HCT116 (cell line): Measurements from ENCODE around the gene CCDC201.

Experiments
- ATF3 ChIP-seq: IDR thresholded peaks from 2 replicates; pipeline ENCODE4 v1.6.1; 2012
- EZH2 ChIP-seq: fragments of 200-600 bp; sonication (generic); IDR thresholded peaks from 2 replicates; pipeline ENCODE4 v1.6.1; 2017; ENCODE audit warnings: antibody characterized with exemption, mixed run types
- EZH2phosphoT487 ChIP-seq: fragments of 200-600 bp; IDR thresholded peaks from 2 replicates; pipeline ENCODE4 v1.6.1; 2018; ENCODE audit warnings: antibody characterized with exemption, borderline replicate concordance
- TF ChIP-seq, protein P1 (sequence below), 3 experiments: fragments of 200-600 bp in 1 of 3; sonication (generic) in 1 of 3; IDR thresholded peaks in 2 of 3; conservative IDR thresholded peaks in 1 of 3; 2 replicates each; pipeline ENCODE4 v1.5.1; 2012 to 2017; ENCODE audit warnings: low read depth in 2 of 3, low read length in 2 of 3, antibody characterized with exemption in 1 of 3, borderline replicate concordance in 1 of 3, control low read depth in 1 of 3, mild to moderate bottlenecking in 1 of 3, mixed read lengths in 1 of 3, mixed run types in 1 of 3, moderate library complexity in 1 of 3; ENCODE audit not compliant: insufficient read depth in 1 of 3

DNA sequence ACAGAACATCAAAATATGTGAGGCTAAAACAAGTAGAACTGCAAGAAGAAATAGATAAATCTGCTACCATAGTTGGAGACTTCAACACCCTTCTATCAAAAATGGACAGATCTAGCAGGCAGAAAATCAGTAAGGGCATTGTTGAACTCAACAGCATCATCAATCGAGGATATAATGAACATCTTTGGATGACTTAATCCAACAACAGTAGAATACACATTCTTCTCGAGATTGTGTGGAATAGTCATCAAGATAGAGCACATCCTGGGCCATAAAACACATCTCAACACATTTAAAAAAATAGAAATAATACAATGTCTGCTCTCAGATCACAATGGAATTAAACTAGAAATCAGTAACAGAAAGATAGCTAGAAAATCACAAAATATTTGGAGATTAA is 25.3 kb upstream of the CCDC201 start:
- TF ChIP-seq, protein P1, sequence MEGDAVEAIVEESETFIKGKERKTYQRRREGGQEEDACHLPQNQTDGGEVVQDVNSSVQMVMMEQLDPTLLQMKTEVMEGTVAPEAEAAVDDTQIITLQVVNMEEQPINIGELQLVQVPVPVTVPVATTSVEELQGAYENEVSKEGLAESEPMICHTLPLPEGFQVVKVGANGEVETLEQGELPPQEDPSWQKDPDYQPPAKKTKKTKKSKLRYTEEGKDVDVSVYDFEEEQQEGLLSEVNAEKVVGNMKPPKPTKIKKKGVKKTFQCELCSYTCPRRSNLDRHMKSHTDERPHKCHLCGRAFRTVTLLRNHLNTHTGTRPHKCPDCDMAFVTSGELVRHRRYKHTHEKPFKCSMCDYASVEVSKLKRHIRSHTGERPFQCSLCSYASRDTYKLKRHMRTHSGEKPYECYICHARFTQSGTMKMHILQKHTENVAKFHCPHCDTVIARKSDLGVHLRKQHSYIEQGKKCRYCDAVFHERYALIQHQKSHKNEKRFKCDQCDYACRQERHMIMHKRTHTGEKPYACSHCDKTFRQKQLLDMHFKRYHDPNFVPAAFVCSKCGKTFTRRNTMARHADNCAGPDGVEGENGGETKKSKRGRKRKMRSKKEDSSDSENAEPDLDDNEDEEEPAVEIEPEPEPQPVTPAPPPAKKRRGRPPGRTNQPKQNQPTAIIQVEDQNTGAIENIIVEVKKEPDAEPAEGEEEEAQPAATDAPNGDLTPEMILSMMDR (IDR thresholded peaks at IDR 0.05 in 2 of 3, conservative IDR thresholded peaks at IDR 0.05 in 1 of 3; ENCODE audit: borderline replicate concordance in 1 of 3, insufficient read depth in 1 of 3, low read depth in 2 of 3, low read length in 2 of 3) = no peak
- TF ChIP-seq EZH2phosphoT487 = no peak
- TF ChIP-seq ATF3 = no peak
- no peak for TF ChIP-seq EZH2
